Stimulated activated CD4-positive, alpha-beta T cell treated with anti-CD3 and anti-CD28 coated beads, TNF-alpha, amount 100 ng/mL, for 48 hours (primary cell): Measurements from ENCODE around the gene MPZL2.
"Not testable (repeated sequence)": the region's sequence is repeated elsewhere in the genome, so short reads cannot be mapped to it uniquely, and the experiment has no call there.

Experiments
- DNase-seq, 3 donors: peaks; one replicate each; pipeline ENCODE4 v3.0.0-alpha.2; 2020; ENCODE audit warnings: low read depth in 3 of 3

MPZL2 gene

GRCh38 chr11:118263695-118264568 is at the start of gene MPZL2:
Gene MPZL2, minus strand, starts transcription at chr11:118264297. Its CDS starts 144 bp downstream, at chr11:118264153.
- DNase-seq: no peak

- no peak for DNase-seq
These were observed 49.1 kb upstream of the MPZL2 start for GRCh38 chr11:118313242-118313641.

GRCh38 chr11:118312328-118312727 is 48.2 kb upstream of the MPZL2 start:
- DNase-seq: no peak

DNA sequence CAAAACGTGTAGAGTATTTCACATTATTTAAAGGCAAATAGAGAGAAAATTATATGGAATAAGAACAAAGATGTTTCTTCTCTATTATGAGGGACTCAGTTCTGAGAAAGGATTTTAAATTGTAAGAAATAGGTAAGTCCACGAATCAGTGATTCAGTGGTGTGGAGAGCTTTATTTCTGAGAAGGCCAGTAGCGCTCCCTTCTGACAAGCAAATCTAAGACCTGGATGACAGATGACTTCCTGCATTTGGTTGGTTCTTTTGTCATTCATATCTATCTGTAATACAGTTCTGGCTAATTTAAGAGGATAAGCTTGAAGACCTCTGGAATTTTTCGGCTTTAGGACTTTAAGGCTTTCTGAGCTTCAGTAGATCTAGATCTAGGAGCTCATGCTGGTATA is 47.4 kb upstream of the MPZL2 start:
- DNase-seq: no peak

GRCh38 chr11:118310781-118311485 is 46.8 kb upstream of the MPZL2 start:
- no peak for DNase-seq

DNA sequence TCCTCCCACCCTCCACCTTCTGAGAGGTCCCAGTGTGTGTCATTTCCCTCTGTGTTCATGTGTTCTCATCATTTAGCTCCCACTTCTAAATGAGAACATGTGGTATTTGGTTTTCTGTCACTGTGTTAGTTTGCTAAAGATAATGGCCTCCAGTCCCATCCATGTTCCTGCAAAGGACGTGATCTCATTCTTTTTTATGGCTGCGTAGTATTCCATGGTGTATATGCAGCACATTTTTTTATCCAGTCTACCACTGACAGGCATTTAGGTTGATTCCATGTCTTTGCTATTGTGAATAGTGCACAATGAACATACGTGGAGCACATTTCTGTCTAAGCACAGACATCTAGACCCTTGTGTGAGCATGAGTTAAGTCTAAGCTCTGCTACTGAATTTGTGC is 46.2 kb upstream of the MPZL2 start:
- no peak for DNase-seq

- not testable (repeated sequence) for DNase-seq
These were observed 45.0 kb upstream of the MPZL2 start for GRCh38 chr11:118308995-118309528.

- no peak for DNase-seq
These were observed 42.5 kb upstream of the MPZL2 start for GRCh38 chr11:118306556-118306955.

DNA sequence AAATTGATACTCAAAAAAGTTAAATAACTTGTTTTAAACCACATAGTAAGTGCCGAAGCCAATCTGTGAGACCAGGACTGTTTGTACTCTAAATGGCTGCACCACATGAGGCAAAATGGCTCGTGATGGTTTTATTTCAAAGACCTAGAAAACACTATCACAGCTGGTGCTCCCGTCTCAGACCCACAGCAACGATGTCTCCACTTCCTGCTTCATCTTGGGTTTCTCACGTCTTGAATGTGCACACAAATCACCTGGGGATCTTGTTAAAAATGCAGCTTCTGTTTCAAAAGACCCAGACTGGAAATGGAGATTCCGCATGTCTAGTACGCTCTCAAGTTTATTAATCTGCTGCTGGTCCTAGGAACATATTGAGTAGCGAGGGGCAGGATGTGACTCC is 41.6 kb upstream of the MPZL2 start:
- DNase-seq: no peak

DNA sequence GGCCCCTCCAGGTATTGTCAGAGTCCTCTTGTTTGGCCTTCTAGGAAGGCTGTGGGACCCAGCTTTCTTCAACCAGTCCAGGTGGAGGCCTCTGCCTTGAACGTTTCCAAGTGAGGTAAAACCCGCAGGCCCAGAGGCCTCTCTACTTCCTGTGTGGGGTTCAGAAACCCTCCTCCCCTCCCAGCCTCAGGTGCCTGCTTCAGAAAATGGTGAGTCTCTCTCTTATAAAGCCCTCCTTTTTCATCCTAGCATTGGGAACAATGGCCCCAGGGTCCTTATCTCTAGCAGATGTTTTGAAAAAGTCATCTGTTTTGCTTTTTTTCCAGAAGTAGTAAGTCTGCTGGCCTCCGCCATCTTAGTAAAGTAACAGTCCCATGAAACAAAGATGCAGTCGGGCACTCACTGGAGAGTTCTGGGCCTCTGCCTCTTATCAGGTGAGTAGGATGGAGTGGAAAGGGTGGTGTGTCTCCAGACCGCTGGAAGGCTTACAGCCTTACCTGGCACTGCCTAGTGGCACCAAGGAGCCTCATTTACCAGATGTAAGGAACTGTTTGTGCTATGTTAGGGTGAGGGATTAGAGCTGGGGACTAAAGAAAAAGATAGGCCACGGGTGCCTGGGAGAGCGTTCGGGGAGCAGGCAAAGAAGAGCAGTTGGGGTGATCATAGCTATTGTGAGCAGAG is 40.6 kb upstream of the MPZL2 start, which contains the start of gene CD3E:
Gene CD3E (plus strand): TSS at position 163 of the 681 bp plus-strand sequence. CDS start 223 bp downstream, at position 386.
- peak in 2 of 3 donors; percentile 59 to 69 for DNase-seq

DNA sequence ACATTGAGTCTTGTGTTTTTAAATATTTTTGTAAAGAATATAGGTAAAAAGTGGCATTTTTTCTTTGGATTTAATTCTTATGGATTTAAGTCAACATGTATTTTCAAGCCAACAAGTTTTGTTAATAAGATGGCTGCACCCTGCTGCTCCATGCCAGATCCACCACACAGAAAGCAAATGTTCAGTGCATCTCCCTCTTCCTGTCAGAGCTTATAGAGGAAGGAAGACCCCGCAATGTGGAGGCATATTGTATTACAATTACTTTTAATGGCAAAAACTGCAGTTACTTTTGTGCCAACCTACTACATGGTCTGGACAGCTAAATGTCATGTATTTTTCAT is 40.1 kb upstream of the MPZL2 start:
- DNase-seq: no peak

GRCh38 chr11:118301600-118302195 is 37.6 kb upstream of the MPZL2 start:
- no peak for DNase-seq

GRCh38 chr11:118295815-118296454 is 31.8 kb upstream of the MPZL2 start:
- DNase-seq: no peak

- DNase-seq: no peak
These were observed 31.1 kb upstream of the MPZL2 start for GRCh38 chr11:118295199-118295598.

GRCh38 chr11:118294053-118294452 is 30.0 kb upstream of the MPZL2 start:
- no peak for DNase-seq

DNA sequence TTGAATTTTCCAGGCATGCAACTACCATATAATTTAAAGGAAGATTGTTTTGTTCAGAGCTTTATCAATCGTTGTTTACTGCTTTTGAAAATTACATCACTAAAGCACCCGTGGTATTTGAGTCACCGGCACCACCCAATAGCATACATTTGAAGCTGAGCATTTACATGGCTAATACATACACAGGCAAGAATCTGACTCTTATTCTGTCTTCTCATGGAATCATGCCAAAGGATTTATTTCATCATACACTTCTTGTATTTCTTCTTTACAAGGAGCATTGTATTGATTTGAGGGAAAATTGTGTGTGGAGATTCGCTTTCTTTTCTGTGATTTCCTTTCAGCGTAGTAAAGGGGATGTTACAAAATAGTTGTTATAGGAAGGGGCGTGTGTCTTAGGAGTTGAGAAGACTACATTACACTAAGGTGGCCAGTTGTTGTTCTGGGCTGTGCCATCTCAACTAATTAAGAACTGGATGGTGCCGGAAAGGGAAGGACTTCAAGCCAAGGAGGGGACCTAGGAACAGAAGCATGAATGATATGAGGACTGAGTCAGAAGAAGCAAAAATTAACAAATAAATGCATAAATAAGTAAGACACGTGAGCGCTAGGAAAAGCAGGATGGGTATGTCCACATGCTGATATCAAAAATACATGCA is 27.5 kb upstream of the MPZL2 start:
- DNase-seq: no peak

- no peak for DNase-seq
These were observed 26.8 kb upstream of the MPZL2 start for GRCh38 chr11:118290923-118291322.

DNA sequence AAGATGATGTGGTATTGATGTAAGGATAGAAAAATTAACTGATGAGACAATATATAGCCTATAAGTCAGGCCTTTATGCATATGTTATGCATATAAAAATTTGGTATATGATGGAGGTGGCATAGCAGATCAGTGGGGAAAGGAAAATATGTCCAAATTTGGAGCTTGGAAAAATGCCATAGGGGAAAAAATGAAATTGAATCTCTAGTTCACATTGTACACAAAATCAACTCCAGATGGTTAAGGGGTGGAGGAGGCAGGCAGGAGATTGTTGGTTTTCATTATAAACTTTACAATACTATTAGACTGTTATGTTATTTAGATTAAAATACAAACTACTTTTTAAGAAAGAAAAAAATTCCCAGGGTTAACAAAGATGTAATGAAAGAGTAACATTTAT is 25.3 kb upstream of the MPZL2 start:
- DNase-seq: no peak

DNA sequence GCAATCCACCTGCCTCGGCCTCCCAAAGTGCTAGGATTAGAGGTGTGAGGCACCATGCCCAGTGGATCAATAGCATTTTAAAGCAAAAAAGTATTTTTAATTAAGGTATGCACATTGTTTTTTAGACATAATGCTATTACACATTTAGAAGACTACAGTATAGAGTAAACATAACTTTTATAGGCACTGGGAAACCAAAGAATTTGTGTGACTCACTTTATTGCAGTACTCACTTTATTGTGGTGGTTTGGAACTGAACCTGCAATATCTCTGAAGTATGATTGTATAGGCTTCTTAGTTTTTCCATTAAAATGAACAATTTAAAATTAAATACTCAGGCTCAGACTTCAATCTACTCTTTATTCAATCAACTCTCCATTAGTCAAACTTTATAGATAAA is 22.9 kb upstream of the MPZL2 start:
- DNase-seq: no peak

- DNase-seq: no peak
These were observed 22.4 kb upstream of the MPZL2 start for GRCh38 chr11:118286545-118286944.
